SJSA1 (cell line): Measurements from ENCODE around the gene DUSP6. TPM values are rescaled to one million over a fixed set of nuclear protein-coding genes. Genes with fewer than 3 reads are reported as not detected.

Source experiments
- DNase-seq, 2 experiments: peaks; one replicate each; pipeline ENCODE4 v3.0.0-alpha.2; 2015 to 2020; ENCODE audit warnings: low spot score in 2 of 2, low read depth in 1 of 2
- H3K27ac ChIP-seq: fragments of 250-450 bp; sonication (Bioruptor Pico); 2 replicates; pipeline ENCODE4 v1.5.1; 2020; ENCODE audit warnings: mild to moderate bottlenecking, moderate library complexity
- H3K27me3 ChIP-seq: fragments of 250-450 bp; sonication (Bioruptor Pico); replicated peaks from 2 replicates; pipeline ENCODE4 v1.5.1; 2020; ENCODE audit warnings: mild to moderate bottlenecking, moderate library complexity
- H3K36me3 ChIP-seq: fragments of 250-450 bp; sonication (Bioruptor Pico); 2 replicates; pipeline ENCODE4 v1.5.1; 2020; ENCODE audit warnings: mild to moderate bottlenecking
- H3K4me1 ChIP-seq: fragments of 250-450 bp; sonication (Bioruptor Pico); replicated peaks from 2 replicates; pipeline ENCODE4 v1.6.1; 2021; ENCODE audit warnings: mild to moderate bottlenecking
- H3K4me3 ChIP-seq: fragments of 250-450 bp; sonication (Bioruptor Pico); 2 replicates; pipeline ENCODE4 v1.5.1; 2020; ENCODE audit warnings: mild to moderate bottlenecking
- H3K9me3 ChIP-seq: fragments of 250-450 bp; sonication (Bioruptor Pico); replicated peaks from 2 replicates; pipeline ENCODE4 v1.5.1; 2020; ENCODE audit warnings: mild to moderate bottlenecking
- total RNA-seq: library from RNA; depleted of rRNA; stranded (reverse); fragments of >200 nt; shearing (Covaris generic); gene quantifications from 2 replicates; pipeline ENCODE4 v1.2.3, GENCODE V29; 2014

DUSP6 gene
- total RNA-seq, 1 experiment from 2014 or later: 11.0 TPM

GRCh38 chr12:89324437-89324836 lies 27.9 kb downstream of the DUSP6 start:
- no peaks in the 10 kb centered on the region; the same call in 1 of the 2 replicates for H3K27me3 ChIP-seq
- no peaks in the 10 kb centered on the region for H3K36me3 ChIP-seq
- no peak overlapping the region for H3K27ac ChIP-seq
- no peaks in the 10 kb centered on the region for H3K4me1 ChIP-seq
- H3K4me3 ChIP-seq: no peak overlapping the region
- H3K9me3 ChIP-seq: no peaks in the 10 kb centered on the region
- no peak for DNase-seq

- no peak for DNase-seq
These were observed 28.6 kb downstream of the DUSP6 start for GRCh38 chr12:89323568-89324218.

GRCh38 chr12:89320735-89321134 lies 31.6 kb downstream of the DUSP6 start:
- Histone ChIP-seq H3K27ac (no peak overlapping the region), H3K36me3 (no peaks in the 10 kb centered on the region), H3K9me3 (no peaks in the 10 kb centered on the region), H3K4me3 (no peak overlapping the region), H3K4me1 (no peaks in the 10 kb centered on the region), H3K27me3 (no peaks in the 10 kb centered on the region; the same call in 1 of the 2 replicates)
- DNase-seq: no peak

More at GRCh38 chr12:89323568-89324218, 28.6 kb downstream of the DUSP6 start:
- H3K27me3 ChIP-seq: no peaks in the 10 kb centered on the region; the same call in 1 of the 2 replicates
- no peaks in the 10 kb centered on the region for H3K4me1 ChIP-seq
- no peaks in the 10 kb centered on the region for H3K9me3 ChIP-seq
- no peaks in the 10 kb centered on the region for H3K36me3 ChIP-seq
- H3K27ac ChIP-seq: no peak overlapping the region
- no peak overlapping the region for H3K4me3 ChIP-seq

- Histone ChIP-seq H3K27me3 (no peaks in the 10 kb centered on the region; the same call in 1 of the 2 replicates), H3K27ac (no peak overlapping the region), H3K4me1 (no peaks in the 10 kb centered on the region), H3K9me3 (no peaks in the 10 kb centered on the region), H3K4me3 (no peak overlapping the region), H3K36me3 (no peaks in the 10 kb centered on the region)
- DNase-seq: no peak
These were observed 32.7 kb downstream of the DUSP6 start for GRCh38 chr12:89319606-89320005.

GRCh38 chr12:89319122-89319521 lies 33.2 kb downstream of the DUSP6 start:
- Histone ChIP-seq H3K27ac (no peak overlapping the region), H3K4me1 (no peaks in the 10 kb centered on the region), H3K36me3 (no peaks in the 10 kb centered on the region), H3K27me3 (no peaks in the 10 kb centered on the region; the same call in 1 of the 2 replicates), H3K4me3 (no peak overlapping the region), H3K9me3 (no peaks in the 10 kb centered on the region)
- DNase-seq: no peak

GRCh38 chr12:89316705-89317139 lies 35.6 kb downstream of the DUSP6 start:
- Histone ChIP-seq H3K27me3 (no peaks in the 10 kb centered on the region; the same call in 1 of the 2 replicates), H3K4me1 (no peaks in the 10 kb centered on the region), H3K36me3 (no peaks in the 10 kb centered on the region), H3K9me3 (no peaks in the 10 kb centered on the region), H3K27ac (no peak overlapping the region), H3K4me3 (no peak overlapping the region)
- no peak for DNase-seq

GRCh38 chr12:89314060-89314761 lies 38.1 kb downstream of the DUSP6 start:
- no peak overlapping the region for H3K4me3 ChIP-seq
- H3K36me3 ChIP-seq: no peaks in the 10 kb centered on the region
- no peak overlapping the region for H3K27ac ChIP-seq
- no peaks in the 10 kb centered on the region for H3K4me1 ChIP-seq
- H3K9me3 ChIP-seq: no peaks in the 10 kb centered on the region
- no peaks in the 10 kb centered on the region for H3K27me3 ChIP-seq
- no peak for DNase-seq

- no peaks in the 10 kb centered on the region for H3K36me3 ChIP-seq
- no peak overlapping the region for H3K27ac ChIP-seq
- no peaks in the 10 kb centered on the region for H3K27me3 ChIP-seq
- H3K4me1 ChIP-seq: no peaks in the 10 kb centered on the region
- DNase-seq: no peak
- no peak overlapping the region for H3K4me3 ChIP-seq
- no peaks in the 10 kb centered on the region for H3K9me3 ChIP-seq
These were observed 40.5 kb downstream of the DUSP6 start for GRCh38 chr12:89311703-89312293.

- Histone ChIP-seq H3K27me3 (no peaks in the 10 kb centered on the region), H3K27ac (no peak overlapping the region), H3K4me3 (no peak overlapping the region), H3K4me1 (no peaks in the 10 kb centered on the region), H3K9me3 (no peaks in the 10 kb centered on the region), H3K36me3 (no peaks in the 10 kb centered on the region)
- DNase-seq: no peak
These were observed 42.5 kb downstream of the DUSP6 start for GRCh38 chr12:89309815-89310214.

- Histone ChIP-seq H3K9me3 (no peaks in the 10 kb centered on the region), H3K27me3 (no peaks in the 10 kb centered on the region), H3K36me3 (no peaks in the 10 kb centered on the region), H3K4me1 (no peaks in the 10 kb centered on the region), H3K4me3 (no peak overlapping the region), H3K27ac (no peak overlapping the region)
- no peak for DNase-seq
These were observed 42.9 kb downstream of the DUSP6 start for GRCh38 chr12:89309440-89309802.

- Histone ChIP-seq H3K36me3 (no peaks in the 10 kb centered on the region), H3K27me3 (no peaks in the 10 kb centered on the region), H3K27ac (no peak overlapping the region), H3K4me3 (no peak overlapping the region), H3K9me3 (no peaks in the 10 kb centered on the region), H3K4me1 (no peaks in the 10 kb centered on the region)
- no peak for DNase-seq
These were observed 44.6 kb downstream of the DUSP6 start for GRCh38 chr12:89307474-89308253.

GRCh38 chr12:89306827-89307473 lies 45.4 kb downstream of the DUSP6 start:
- no peak overlapping the region for H3K27ac ChIP-seq
- H3K4me1 ChIP-seq: no peaks in the 10 kb centered on the region

GRCh38 chr12:89305373-89305772 lies 46.9 kb downstream of the DUSP6 start:
- Histone ChIP-seq H3K27ac (no peak overlapping the region), H3K27me3 (no peaks in the 10 kb centered on the region), H3K4me1 (no peaks in the 10 kb centered on the region), H3K9me3 (no peaks in the 10 kb centered on the region), H3K36me3 (no peaks in the 10 kb centered on the region), H3K4me3 (no peak overlapping the region)
- no peak for DNase-seq

More at GRCh38 chr12:89306827-89307473, 45.4 kb downstream of the DUSP6 start:
- Histone ChIP-seq H3K9me3 (no peaks in the 10 kb centered on the region), H3K27me3 (no peaks in the 10 kb centered on the region), H3K36me3 (no peaks in the 10 kb centered on the region), H3K4me3 (no peak overlapping the region)
- no peak for DNase-seq
